BJ (cell line): ENCODE data around the gene KRTAP19-2. TPM values are rescaled to one million over a fixed set of nuclear protein-coding genes. Genes with fewer than 3 reads are reported as not detected.

Source experiments
- CTCF ChIA-PET: fragments of 350-600 bp; formaldehyde crosslinking; extraction: SDS; loops from one replicate; lab custom pipeline; 2021; ENCODE audit warnings: antibody characterized with exemption, inconsistent platforms; lab: Yijun Ruan, JAX
- POLR2A ChIA-PET: fragments of 300-600 bp; sonication (Branson Sonifier 250); formaldehyde crosslinking; extraction: SDS; loops from one replicate; lab custom pipeline; 2021; ENCODE audit warnings: antibody characterized with exemption; lab: Charles Lee
- DNase-seq: peaks from one replicate; pipeline ENCODE4 v3.0.0-alpha.2; 2011; ENCODE audit warnings: low read depth
- H3K27me3 ChIP-seq: 2 replicates; pipeline ENCODE4 v1.6.0; 2011; ENCODE audit warnings: low read length; ENCODE audit not compliant: control insufficient read depth, insufficient read depth
- H3K36me3 ChIP-seq: 2 replicates; pipeline ENCODE4 v1.5.1; 2011; ENCODE audit warnings: low read length; ENCODE audit not compliant: control insufficient read depth, insufficient read depth
- H3K4me3 ChIP-seq: 2 replicates; pipeline ENCODE4 v1.5.1; 2011; ENCODE audit warnings: low read depth, mild to moderate bottlenecking, control low read depth, low read length
- polyA plus RNA-seq: library from polyadenylated mRNA; depleted of rRNA; stranded (reverse); fragments of >200 nt; gene quantifications from 2 replicates; pipeline ENCODE4 v1.2.3, GENCODE V29; 2011
- TF ChIP-seq, protein P1 (sequence below): IDR thresholded peaks from 2 replicates; pipeline ENCODE4 v1.5.1; 2011; ENCODE audit warnings: low read depth, mild to moderate bottlenecking, control low read depth, inconsistent platforms, low read length, moderate library complexity; ENCODE audit not compliant: insufficient read depth

The KRTAP19-2 gene
- polyA plus RNA-seq, 1 experiment = not detected

DNA sequence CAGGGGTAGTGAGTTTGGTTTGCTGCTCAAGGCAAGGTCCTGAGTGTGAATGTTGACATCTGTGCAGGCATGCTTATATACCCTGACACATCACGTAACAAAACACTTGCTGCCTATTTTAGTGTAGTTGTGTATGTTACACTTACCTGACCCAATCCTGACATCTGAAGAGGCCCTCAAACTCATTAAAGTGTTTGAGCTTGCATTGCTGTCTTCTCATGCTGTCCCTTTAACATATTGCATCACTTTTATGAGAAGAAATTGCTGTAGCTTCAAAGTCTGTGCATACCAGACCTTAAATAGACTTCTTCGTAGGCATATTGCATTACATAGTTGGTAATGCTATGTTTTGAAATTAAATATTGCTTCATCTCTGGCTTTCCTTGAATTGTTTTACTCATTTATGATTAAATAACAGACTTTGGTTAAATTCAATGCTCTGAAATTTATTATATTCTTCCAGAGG, 4.8 kb upstream of the KRTAP19-2 start, which contains the start of gene KRTAP19-3:
Gene KRTAP19-3, minus strand, starts transcription at position 51 of the 466 bp plus-strand sequence. CDS start 56 bp downstream, outside the sequence.
- no peak for DNase-seq
- no peak within 1 kb of the TSS for H3K4me3 ChIP-seq
- H3K27me3 ChIP-seq = no peaks in the 10 kb centered on the region
- ChIA-PET CTCF (no interaction called here), POLR2A (no interaction called here)
- no peaks in the 10 kb centered on the region for H3K36me3 ChIP-seq
- TF ChIP-seq, protein P1, sequence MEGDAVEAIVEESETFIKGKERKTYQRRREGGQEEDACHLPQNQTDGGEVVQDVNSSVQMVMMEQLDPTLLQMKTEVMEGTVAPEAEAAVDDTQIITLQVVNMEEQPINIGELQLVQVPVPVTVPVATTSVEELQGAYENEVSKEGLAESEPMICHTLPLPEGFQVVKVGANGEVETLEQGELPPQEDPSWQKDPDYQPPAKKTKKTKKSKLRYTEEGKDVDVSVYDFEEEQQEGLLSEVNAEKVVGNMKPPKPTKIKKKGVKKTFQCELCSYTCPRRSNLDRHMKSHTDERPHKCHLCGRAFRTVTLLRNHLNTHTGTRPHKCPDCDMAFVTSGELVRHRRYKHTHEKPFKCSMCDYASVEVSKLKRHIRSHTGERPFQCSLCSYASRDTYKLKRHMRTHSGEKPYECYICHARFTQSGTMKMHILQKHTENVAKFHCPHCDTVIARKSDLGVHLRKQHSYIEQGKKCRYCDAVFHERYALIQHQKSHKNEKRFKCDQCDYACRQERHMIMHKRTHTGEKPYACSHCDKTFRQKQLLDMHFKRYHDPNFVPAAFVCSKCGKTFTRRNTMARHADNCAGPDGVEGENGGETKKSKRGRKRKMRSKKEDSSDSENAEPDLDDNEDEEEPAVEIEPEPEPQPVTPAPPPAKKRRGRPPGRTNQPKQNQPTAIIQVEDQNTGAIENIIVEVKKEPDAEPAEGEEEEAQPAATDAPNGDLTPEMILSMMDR = no peak

DNA sequence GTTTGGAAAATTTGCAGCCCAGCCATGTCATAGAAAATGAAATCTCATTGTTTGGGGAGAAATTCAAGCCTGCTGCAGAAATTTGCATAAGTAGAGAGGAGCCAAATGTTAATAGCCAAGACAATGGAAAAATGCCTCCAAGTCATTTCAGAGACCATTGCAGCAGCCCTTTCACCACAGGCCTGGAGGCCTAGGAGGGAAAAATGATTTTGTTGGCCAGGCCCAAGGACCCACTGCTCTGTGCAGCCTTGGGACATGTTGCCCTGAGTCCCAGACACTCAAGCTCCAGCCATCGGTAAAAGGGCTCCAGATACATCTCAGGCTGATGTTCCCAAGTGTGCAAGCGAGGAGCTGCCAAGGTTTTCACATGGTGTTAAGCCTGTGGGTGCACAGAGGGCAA, 1.1 kb downstream of the KRTAP19-2 start:
- TF ChIP-seq, protein P1 = no peak
- DNase-seq = no peak
- H3K36me3 ChIP-seq = no peaks in the 10 kb centered on the region
- H3K27me3 ChIP-seq = no peaks in the 10 kb centered on the region
- H3K4me3 ChIP-seq = no peak overlapping the region
- ChIA-PET POLR2A (no interaction called here), CTCF (no interaction called here)

DNA sequence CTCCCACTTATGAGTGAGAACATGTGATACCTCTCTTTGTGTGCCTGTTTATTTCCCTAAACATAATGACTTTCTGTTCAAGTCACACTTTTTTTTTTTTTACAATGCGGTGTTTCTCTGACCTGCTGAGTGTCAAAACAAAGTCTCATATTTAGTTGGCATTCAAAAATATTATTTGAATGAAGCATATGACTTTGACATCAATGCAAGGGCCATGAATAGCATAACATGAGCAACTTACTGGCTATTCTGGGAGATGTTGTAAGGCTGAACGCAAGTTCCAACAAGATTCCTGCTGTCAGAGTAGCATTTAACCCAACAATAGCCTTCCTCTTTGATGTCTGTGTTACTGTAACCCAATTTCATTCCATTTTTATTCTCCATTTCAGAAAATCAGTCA, 5.1 kb downstream of the KRTAP19-2 start:
- no peaks in the 10 kb centered on the region for H3K36me3 ChIP-seq
- H3K4me3 ChIP-seq = no peak overlapping the region
- CTCF ChIA-PET = no interaction called here
- no peak for DNase-seq
- no peaks in the 10 kb centered on the region for H3K27me3 ChIP-seq
- POLR2A ChIA-PET = no interaction called here
- TF ChIP-seq, protein P1 = no peak

DNA sequence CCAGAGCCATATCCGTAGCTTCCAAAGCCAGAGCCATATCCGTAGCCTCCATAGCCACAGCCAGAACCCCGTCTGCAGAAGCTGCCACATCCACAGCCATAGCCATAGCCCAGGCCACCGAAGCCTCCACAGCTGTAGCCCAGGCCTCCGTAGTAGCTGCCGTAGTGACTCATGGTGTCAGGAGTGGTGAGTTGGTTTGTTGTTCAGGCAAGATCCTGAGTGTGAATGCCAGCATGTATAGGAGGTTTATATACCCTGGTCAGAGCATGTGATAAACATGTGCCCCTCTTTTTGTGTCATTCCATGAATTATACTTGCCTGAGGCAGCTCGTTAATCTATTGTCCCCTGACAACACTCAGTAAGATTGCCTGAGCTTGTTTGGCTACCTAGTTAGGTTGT, 7.1 kb downstream of the KRTAP19-2 start, which contains the start of gene KRTAP19-1:
Gene KRTAP19-1, minus strand, starts transcription at position 223 of the 400 bp plus-strand sequence. Its CDS starts 50 bp downstream, at position 173.
- H3K4me3 ChIP-seq = no peak within 1 kb of the TSS
- no peaks in the 10 kb centered on the region for H3K36me3 ChIP-seq
- POLR2A ChIA-PET = no interaction called here
- TF ChIP-seq, protein P1 = no peak
- no peaks in the 10 kb centered on the region for H3K27me3 ChIP-seq
- DNase-seq = no peak
- CTCF ChIA-PET = no interaction called here

DNA sequence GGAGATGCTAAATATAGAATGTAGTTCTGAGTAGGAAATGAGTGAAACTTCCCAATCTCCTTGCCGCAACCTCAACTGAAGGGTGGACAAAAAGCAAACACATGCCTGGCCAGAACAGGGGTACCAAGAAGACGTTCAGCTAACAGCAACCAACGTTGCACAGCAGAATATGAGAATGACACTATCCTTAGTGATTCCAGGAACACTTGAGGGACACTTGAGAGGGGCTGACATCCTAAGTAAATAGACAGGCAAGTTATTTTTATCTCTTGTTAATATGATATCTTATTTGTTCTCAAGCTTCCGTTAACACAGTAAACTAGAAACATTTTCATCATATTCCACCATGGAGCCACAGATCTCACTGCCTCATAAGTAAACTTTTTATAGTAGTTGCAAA, 8.0 kb downstream of the KRTAP19-2 start:
- no peak overlapping the region for H3K4me3 ChIP-seq
- ChIA-PET POLR2A (no interaction called here), CTCF (no interaction called here)

More for the DNA sequence above, 8.0 kb downstream of the KRTAP19-2 start:
- no peak for DNase-seq
- TF ChIP-seq, protein P1 = no peak
- H3K27me3 ChIP-seq = no peaks in the 10 kb centered on the region
- no peaks in the 10 kb centered on the region for H3K36me3 ChIP-seq
